ENCODE results near the gene EPN3. TPM values are rescaled to one million over a fixed set of nuclear protein-coding genes. Genes with fewer than 3 reads are reported as not detected.
A peak's percentile ranks its signal among the peaks of the same experiment; 100 is the strongest.

The EPN3 gene
- total RNA-seq, 4 donors from 2014 or later, result 7.3 TPM; not detected in 3

GRCh38 chr17:50495918-50496317 lies 36.6 kb upstream of the EPN3 start:
- TF ChIP-seq POLR2A (IDR thresholded peaks at IDR 0.05) (no peak), CTCF (IDR thresholded peaks at IDR 0.05) (no peak), POLR2AphosphoS5 (IDR thresholded peaks at IDR 0.05) (no peak), EP300 (IDR thresholded peaks at IDR 0.05) (no peak)
- Histone ChIP-seq H3K4me3 (no peak overlapping the region), H3K9me3 (no peaks in the 10 kb centered on the region), H3K27me3 (no peaks in the 10 kb centered on the region), H3K27ac (no peak overlapping the region), H3K4me1 (no peaks in the 10 kb centered on the region), H3K36me3 (no peaks in the 10 kb centered on the region)
- ATAC-seq, result no peak
- WGBS, 2 donors (ENCODE audit: low coverage in 1 of 2), result 89 to 100% methylated on average over 5 to 7 of the region's 8 CpGs

- Histone ChIP-seq H3K4me1 (no peaks in the 10 kb centered on the region), H3K27me3 (no peaks in the 10 kb centered on the region), H3K27ac (no peak overlapping the region), H3K9me3 (no peaks in the 10 kb centered on the region), H3K4me3 (no peak overlapping the region), H3K36me3 (no peaks in the 10 kb centered on the region)
- TF ChIP-seq CTCF (IDR thresholded peaks at IDR 0.05) (no peak), EP300 (IDR thresholded peaks at IDR 0.05) (no peak), POLR2A (IDR thresholded peaks at IDR 0.05) (no peak), POLR2AphosphoS5 (IDR thresholded peaks at IDR 0.05) (no peak)
- WGBS, 2 donors (ENCODE audit: low coverage in 1 of 2), result 40 to 73% methylated on average over 1 to 3 of the region's 7 CpGs
- ATAC-seq, result no peak
These were observed 34.3 kb upstream of the EPN3 start for GRCh38 chr17:50498021-50498874.

GRCh38 chr17:50499270-50499669 lies 33.3 kb upstream of the EPN3 start:
- no peak overlapping the region for H3K27ac ChIP-seq
- no peak overlapping the region for H3K4me3 ChIP-seq
- no peaks in the 10 kb centered on the region for H3K9me3 ChIP-seq
- H3K36me3 ChIP-seq, result no peaks in the 10 kb centered on the region
- H3K27me3 ChIP-seq, result no peaks in the 10 kb centered on the region
- no peak for ATAC-seq
- TF ChIP-seq EP300 (IDR thresholded peaks at IDR 0.05) (no peak), CTCF (IDR thresholded peaks at IDR 0.05) (no peak)
- H3K4me1 ChIP-seq, result no peaks in the 10 kb centered on the region

GRCh38 chr17:50499721-50500120 lies 32.8 kb upstream of the EPN3 start:
- 92 to 97% methylated on average over 2 of the region's 2 CpGs for WGBS, 2 donors (ENCODE audit: low coverage in 1 of 2)
- Histone ChIP-seq H3K27me3 (no peaks in the 10 kb centered on the region), H3K9me3 (no peaks in the 10 kb centered on the region), H3K4me3 (no peak overlapping the region), H3K27ac (no peak overlapping the region), H3K36me3 (no peaks in the 10 kb centered on the region), H3K4me1 (no peaks in the 10 kb centered on the region)
- no peak for TF ChIP-seq POLR2A (IDR thresholded peaks at IDR 0.05)
- TF ChIP-seq EP300 (IDR thresholded peaks at IDR 0.05), result no peak
- no peak for TF ChIP-seq POLR2AphosphoS5 (IDR thresholded peaks at IDR 0.05)
- TF ChIP-seq CTCF (IDR thresholded peaks at IDR 0.05), result no peak
- no peak for ATAC-seq

- no peak for TF ChIP-seq POLR2A (IDR thresholded peaks at IDR 0.05)
- peak in 2 of 4 experiments; percentile 23 to 40 for TF ChIP-seq CTCF (IDR thresholded peaks at IDR 0.05)
- no peak overlapping the region for H3K27ac ChIP-seq
- 35 to 54% methylated on average over 5 of the region's 5 CpGs for WGBS, 2 donors (ENCODE audit: low coverage in 1 of 2)
- no peaks in the 10 kb centered on the region for H3K36me3 ChIP-seq
- ATAC-seq, result no peak
- H3K9me3 ChIP-seq, result no peaks in the 10 kb centered on the region
- no peaks in the 10 kb centered on the region for H3K4me1 ChIP-seq
- H3K4me3 ChIP-seq, result no peak overlapping the region
- no peaks in the 10 kb centered on the region for H3K27me3 ChIP-seq
These were observed 31.5 kb upstream of the EPN3 start for GRCh38 chr17:50501054-50501453.
